Neuronal stem cell (in vitro differentiated cells): ENCODE results near the gene OTOGL.
"Not testable (repeated sequence)": the region's sequence is repeated elsewhere in the genome, so short reads cannot be mapped to it uniquely, and the experiment has no call there.

Experiments
- DNase-seq: peaks from one replicate; pipeline ENCODE4 v3.0.0-alpha.2; 2013; ENCODE audit warnings: low spot score
- H2AFZ ChIP-seq: one replicate; pipeline ENCODE4 v1.6.1; 2013; ENCODE audit warnings: mild to moderate bottlenecking, low read length, inconsistent platforms
- H2AK5ac ChIP-seq: 2 replicates; pipeline ENCODE4 v1.6.1; 2013; ENCODE audit warnings: low read depth, mild to moderate bottlenecking, inconsistent platforms, low read length, moderate library complexity, mixed read lengths
- H2BK120ac ChIP-seq: 2 replicates; pipeline ENCODE4 v1.6.1; 2013; ENCODE audit warnings: low read depth, mild to moderate bottlenecking, inconsistent platforms, low read length, moderate library complexity, mixed read lengths
- H2BK12ac ChIP-seq: one replicate; pipeline ENCODE4 v1.6.1; 2013; ENCODE audit warnings: low read length, inconsistent platforms
- H2BK15ac ChIP-seq: 2 replicates; pipeline ENCODE4 v1.6.1; 2013; ENCODE audit warnings: mild to moderate bottlenecking, low read length, inconsistent platforms, mixed read lengths
- H2BK5ac ChIP-seq: one replicate; pipeline ENCODE4 v1.6.1; 2013; ENCODE audit warnings: inconsistent platforms, mild to moderate bottlenecking, low read length, moderate library complexity
- H3K14ac ChIP-seq: one replicate; pipeline ENCODE4 v1.6.1; 2013; ENCODE audit warnings: low read length, inconsistent platforms
- H3K18ac ChIP-seq: 2 replicates; pipeline ENCODE4 v1.6.1; 2013; ENCODE audit warnings: low read length, inconsistent platforms
- H3K23ac ChIP-seq: 2 replicates; pipeline ENCODE4 v1.6.1; 2013; ENCODE audit warnings: low read depth, mild to moderate bottlenecking, mixed read lengths, low read length, inconsistent platforms; ENCODE audit not compliant: poor library complexity
- H3K27ac ChIP-seq: replicated peaks from 3 replicates; pipeline ENCODE4 v1.5.1; 2013; ENCODE audit warnings: low read length, inconsistent platforms
- H3K27me3 ChIP-seq, 3 experiments: 2 replicates each; pipeline ENCODE4 v1.6.1; 2013; ENCODE audit warnings: low read length in 3 of 3, mild to moderate bottlenecking in 2 of 3, inconsistent platforms in 1 of 3, low read depth in 1 of 3, mixed read lengths in 1 of 3, moderate library complexity in 1 of 3; ENCODE audit not compliant: control insufficient read depth in 3 of 3, insufficient read depth in 3 of 3
- H3K36me3 ChIP-seq, 2 donors: replicated peaks in 1 of 2; 2 replicates each; pipeline ENCODE4 v1.6.1; 2013; ENCODE audit warnings: low read length in 2 of 2; ENCODE audit not compliant: control insufficient read depth in 2 of 2, insufficient read depth in 2 of 2
- H3K4ac ChIP-seq: 2 replicates; pipeline ENCODE4 v1.6.1; 2013; ENCODE audit warnings: inconsistent platforms, mild to moderate bottlenecking, low read length, moderate library complexity
- H3K4me1 ChIP-seq, 2 donors: 1 replicate in 1 of 2; 2 replicates in 1 of 2; pipeline ENCODE4 v1.6.1; 2013; ENCODE audit warnings: low read length in 2 of 2, low read depth in 1 of 2; ENCODE audit not compliant: control insufficient read depth in 2 of 2, insufficient read depth in 1 of 2
- H3K4me2 ChIP-seq: one replicate; pipeline ENCODE4 v1.6.1; 2013; ENCODE audit warnings: mild to moderate bottlenecking, low read length, inconsistent platforms; ENCODE audit not compliant: insufficient read depth, poor library complexity, severe bottlenecking
- H3K4me3 ChIP-seq, 2 donors: 2 replicates each; pipeline ENCODE4 v1.5.1; 2013; ENCODE audit warnings: low read length in 2 of 2, mild to moderate bottlenecking in 2 of 2, inconsistent platforms in 1 of 2, moderate library complexity in 1 of 2
- H3K79me1 ChIP-seq: one replicate; pipeline ENCODE4 v1.6.1; 2013; ENCODE audit warnings: low read depth, mild to moderate bottlenecking, inconsistent platforms, low read length, moderate library complexity
- H3K9ac ChIP-seq: one replicate; pipeline ENCODE4 v1.6.1; 2013; ENCODE audit warnings: mild to moderate bottlenecking, low read depth, low read length, inconsistent platforms; ENCODE audit not compliant: poor library complexity
- H3K9me3 ChIP-seq, 2 donors: replicated peaks in 1 of 2; 2 replicates each; pipeline versions ENCODE3 to v1.6.1; 2013; ENCODE audit warnings: low read length in 2 of 2, mild to moderate bottlenecking in 2 of 2, inconsistent platforms in 1 of 2, low read depth in 1 of 2, mixed read lengths in 1 of 2, moderate library complexity in 1 of 2; ENCODE audit not compliant: control insufficient read depth in 2 of 2, insufficient read depth in 1 of 2
- H4K8ac ChIP-seq: one replicate; pipeline ENCODE4 v1.6.1; 2013; ENCODE audit warnings: low read depth, mild to moderate bottlenecking, inconsistent platforms, low read length, moderate library complexity
- H4K91ac ChIP-seq: one replicate; pipeline ENCODE4 v1.6.1; 2013; ENCODE audit warnings: low read length, low read depth, mild to moderate bottlenecking, inconsistent platforms; ENCODE audit not compliant: poor library complexity
- WGBS, 2 donors: extraction: QIAGEN DNeasy Blood & Tissue Kit; methylation state at CpG; one replicate each; pipeline ENCODE4 v1.1.7; 2013; ENCODE audit warnings: missing lambda C conversion rate in 2 of 2, mixed read lengths in 1 of 2; ENCODE audit not compliant: insufficient read length in 2 of 2, insufficient replicate concordance in 1 of 2; ENCODE audit errors: extremely low coverage in 2 of 2; 5-methylcytosine and 5-hydroxymethylcytosine counted together

OTOGL gene

GRCh38 chr12:80249581-80249980, 150.2 kb downstream of the OTOGL start:
- H2AK5ac ChIP-seq, H2AFZ ChIP-seq, H3K36me3 ChIP-seq, H3K9me3 ChIP-seq, H3K4ac ChIP-seq, H4K8ac ChIP-seq, H4K91ac ChIP-seq, H3K9ac ChIP-seq, H2BK12ac ChIP-seq, H3K4me2 ChIP-seq, H2BK120ac ChIP-seq, H3K4me3 ChIP-seq, H2BK5ac ChIP-seq, H3K4me1 ChIP-seq, H3K18ac ChIP-seq, H3K79me1 ChIP-seq, H3K23ac ChIP-seq, H3K27ac ChIP-seq, H2BK15ac ChIP-seq, DNase-seq, H3K27me3 ChIP-seq, H3K14ac ChIP-seq: not testable (repeated sequence)
- WGBS, 2 donors: no CpG with 5 or more reads among the region's 20 CpGs

- Histone ChIP-seq H3K4me1 (peaks cover 0 to 3% of the 10 kb centered on the region in 2 donors), H4K91ac (no peak overlapping the region), H3K9me3 (no peaks in the 10 kb centered on the region), H3K18ac (no peak overlapping the region), H2BK5ac (no peak overlapping the region), H3K79me1 (no peaks in the 10 kb centered on the region), H3K14ac (no peak overlapping the region), H3K4me3 (no peak overlapping the region), H2BK120ac (no peak overlapping the region), H3K4me2 (no peak overlapping the region), H3K23ac (no peak overlapping the region), H3K36me3 (no peaks in the 10 kb centered on the region), H2AK5ac (no peak overlapping the region), H4K8ac (no peak overlapping the region), H3K9ac (no peak overlapping the region), H2AFZ (no peak overlapping the region), H2BK12ac (no peak overlapping the region), H3K4ac (no peak overlapping the region), H3K27me3 (no peaks in the 10 kb centered on the region), H2BK15ac (no peak overlapping the region), H3K27ac (no peak overlapping the region)
- no peak for DNase-seq
- WGBS, 2 donors: no CpG with 5 or more reads among the region's 2 CpGs
These were observed 158.6 kb downstream of the OTOGL start for GRCh38 chr12:80257920-80258319.

GRCh38 chr12:80260269-80260668, 160.9 kb downstream of the OTOGL start:
- H3K4me2 ChIP-seq: no peak overlapping the region
- WGBS, 2 donors: no CpG with 5 or more reads among the region's 4 CpGs
- no peak overlapping the region for H3K27ac ChIP-seq
- no peaks in the 10 kb centered on the region for H3K27me3 ChIP-seq
- H2BK120ac ChIP-seq: no peak overlapping the region
- no peak overlapping the region for H2BK5ac ChIP-seq
- no peak overlapping the region for H3K4me3 ChIP-seq
- H3K9ac ChIP-seq: no peak overlapping the region
- H2BK15ac ChIP-seq: no peak overlapping the region
- no peak overlapping the region for H2AFZ ChIP-seq
- H3K23ac ChIP-seq: no peak overlapping the region
- no peak overlapping the region for H2AK5ac ChIP-seq
- no peak overlapping the region for H3K14ac ChIP-seq
- H3K9me3 ChIP-seq: no peaks in the 10 kb centered on the region
- no peak overlapping the region for H3K18ac ChIP-seq
- no peaks in the 10 kb centered on the region for H3K79me1 ChIP-seq
- H3K36me3 ChIP-seq: no peaks in the 10 kb centered on the region
- H4K8ac ChIP-seq: no peak overlapping the region
- H4K91ac ChIP-seq: no peak overlapping the region
- no peak overlapping the region for H3K4ac ChIP-seq
- no peak overlapping the region for H2BK12ac ChIP-seq
- H3K4me1 ChIP-seq: peaks cover 0 to 6% of the 10 kb centered on the region in 2 donors
- no peak for DNase-seq

GRCh38 chr12:80261403-80261802, 162.1 kb downstream of the OTOGL start:
- Histone ChIP-seq H4K91ac (no peak overlapping the region), H3K4me3 (no peak overlapping the region), H3K18ac (no peak overlapping the region), H3K9me3 (no peaks in the 10 kb centered on the region), H3K23ac (no peak overlapping the region), H3K4me2 (no peak overlapping the region), H2BK5ac (no peak overlapping the region), H2AFZ (no peak overlapping the region), H3K79me1 (no peaks in the 10 kb centered on the region), H2BK120ac (no peak overlapping the region), H3K4me1 (peaks cover 0 to 6% of the 10 kb centered on the region in 2 donors), H2BK15ac (no peak overlapping the region), H3K9ac (no peak overlapping the region), H3K4ac (no peak overlapping the region), H3K27ac (no peak overlapping the region), H2BK12ac (no peak overlapping the region), H2AK5ac (no peak overlapping the region), H3K36me3 (no peaks in the 10 kb centered on the region), H3K14ac (no peak overlapping the region), H3K27me3 (no peaks in the 10 kb centered on the region), H4K8ac (no peak overlapping the region)
- no CpG with 5 or more reads among the region's 3 CpGs for WGBS, 2 donors
- DNase-seq: no peak
